WTC11 (cell line): ENCODE measurements around the gene TTLL12. TPM values are rescaled to one million over a fixed set of nuclear protein-coding genes. Genes with fewer than 3 reads are reported as not detected.

Experiments
- ATAC-seq: fragments of 200-7000 bp; cut with Tn5 transposase; 2 replicates; pipeline ENCODE4 v1.10.0; 2021; ENCODE audit warnings: mild to moderate bottlenecking, moderate library complexity
- CTCF ChIA-PET: fragments of 300-600 bp; sonication (Branson Sonifier 250); formaldehyde crosslinking; loops from one replicate; lab custom pipeline; 2021; ENCODE audit warnings: antibody characterized with exemption; lab: Charles Lee
- POLR2A ChIA-PET: fragments of 350-600 bp; sonication (Branson Sonifier 250); formaldehyde crosslinking; loops from one replicate; lab custom pipeline; 2021; ENCODE audit warnings: antibody characterized with exemption; lab: Charles Lee
- DNase-seq: peaks from one replicate; pipeline ENCODE4 v3.0.0; 2021; ENCODE audit warnings: low spot score
- H3K27ac Mint-ChIP-seq: 2 replicates; pipeline ENCODE4 v1.8.0; 2021; ENCODE audit warnings: mixed read lengths
- H3K27me3 Mint-ChIP-seq: 2 replicates; pipeline ENCODE4 v1.8.0; 2021; ENCODE audit warnings: low read depth, mild to moderate bottlenecking, moderate library complexity, mixed read lengths
- H3K36me3 Mint-ChIP-seq: 2 replicates; pipeline ENCODE4 v1.8.0; 2021; ENCODE audit warnings: mixed read lengths
- H3K4me1 Mint-ChIP-seq: 2 replicates; pipeline ENCODE4 v1.8.0; 2022; ENCODE audit warnings: mixed read lengths
- H3K4me3 Mint-ChIP-seq: 2 replicates; pipeline ENCODE4 v1.8.0; 2021; ENCODE audit warnings: mild to moderate bottlenecking, moderate library complexity, mixed read lengths
- H3K9me3 Mint-ChIP-seq: 2 replicates; pipeline ENCODE4 v1.8.0; 2021; ENCODE audit warnings: mixed read lengths
- AFF4 ChIP-seq: sonication (generic); formaldehyde crosslinking; IDR thresholded peaks from 2 replicates; pipeline ENCODE4 v1.8.1; 2023; ENCODE audit warnings: mild to moderate bottlenecking, missing genetic modification reagents, borderline replicate concordance
- FOXJ3 ChIP-seq: sonication (generic); formaldehyde crosslinking; IDR thresholded peaks from 2 replicates; pipeline ENCODE4 v1.9.0; 2021; ENCODE audit warnings: missing genetic modification reagents, mild to moderate bottlenecking, borderline replicate concordance
- FOXP4 ChIP-seq: sonication (generic); formaldehyde crosslinking; IDR thresholded peaks from 2 replicates; pipeline ENCODE4 v1.8.0; 2022; ENCODE audit warnings: mild to moderate bottlenecking, missing genetic modification reagents
- GRHL2 ChIP-seq: fragments of 250-450 bp; sonication (Bioruptor Pico); IDR thresholded peaks from 2 replicates; pipeline ENCODE4 v1.8.0; 2022; ENCODE audit warnings: mild to moderate bottlenecking, moderate library complexity; ENCODE audit not compliant: insufficient replicate concordance, severe bottlenecking
- HMGXB4 ChIP-seq: sonication (generic); formaldehyde crosslinking; IDR thresholded peaks from 2 replicates; pipeline ENCODE4 v1.8.1; 2023; ENCODE audit warnings: mild to moderate bottlenecking, moderate library complexity, missing genetic modification reagents
- KAT7 ChIP-seq: sonication (generic); formaldehyde crosslinking; IDR thresholded peaks from 2 replicates; pipeline ENCODE4 v1.8.1; 2023; ENCODE audit warnings: missing genetic modification reagents, mild to moderate bottlenecking, borderline replicate concordance
- MYBL2 ChIP-seq: sonication (generic); formaldehyde crosslinking; IDR thresholded peaks from 2 replicates; pipeline ENCODE4 v1.8.1; 2023; ENCODE audit warnings: mild to moderate bottlenecking, moderate library complexity, missing genetic modification reagents
- NFE2L1 ChIP-seq: sonication (generic); formaldehyde crosslinking; IDR thresholded peaks from 2 replicates; pipeline ENCODE4 v1.8.1; 2023; ENCODE audit warnings: missing genetic modification reagents
- NR3C1 ChIP-seq: sonication (generic); formaldehyde crosslinking; conservative IDR thresholded peaks from 2 replicates; pipeline ENCODE4 v1.8.1; 2023; ENCODE audit warnings: low read depth, mild to moderate bottlenecking, missing genetic modification reagents
- SMAD4 ChIP-seq: sonication (generic); formaldehyde crosslinking; IDR thresholded peaks from 2 replicates; pipeline ENCODE4 v1.8.0; 2022; ENCODE audit warnings: mild to moderate bottlenecking, missing genetic modification reagents
- TEAD1 ChIP-seq: sonication (generic); formaldehyde crosslinking; IDR thresholded peaks from 2 replicates; pipeline ENCODE4 v1.8.0; 2022; ENCODE audit warnings: mild to moderate bottlenecking, missing genetic modification reagents
- TP53 ChIP-seq: sonication (generic); formaldehyde crosslinking; IDR thresholded peaks from 2 replicates; pipeline ENCODE4 v1.8.1; 2023; ENCODE audit warnings: mild to moderate bottlenecking, missing genetic modification reagents
- ZNF219 ChIP-seq: sonication (generic); formaldehyde crosslinking; IDR thresholded peaks from 2 replicates; pipeline ENCODE4 v1.8.0; 2023; ENCODE audit warnings: missing genetic modification reagents, mild to moderate bottlenecking, borderline replicate concordance
- ZNF232 ChIP-seq: sonication (generic); formaldehyde crosslinking; IDR thresholded peaks from 2 replicates; pipeline ENCODE4 v1.8.0; 2022; ENCODE audit warnings: mild to moderate bottlenecking, missing genetic modification reagents
- ZNF671 ChIP-seq: fragments of 250-450 bp; sonication (Bioruptor Pico); IDR thresholded peaks from 2 replicates; pipeline ENCODE4 v1.8.0; 2021; ENCODE audit warnings: mild to moderate bottlenecking
- total RNA-seq: library from RNA; stranded (reverse); gene quantifications from 3 replicates; pipeline ENCODE4 v1.2.3, GENCODE V29; 2021
- TF ChIP-seq, protein P1 (sequence below): sonication (generic); formaldehyde crosslinking; IDR thresholded peaks from 2 replicates; pipeline ENCODE4 v1.8.0; 2022; ENCODE audit warnings: mild to moderate bottlenecking, missing genetic modification reagents
- TF ChIP-seq, protein P2 (sequence below): sonication (generic); formaldehyde crosslinking; IDR thresholded peaks from 2 replicates; pipeline ENCODE4 v1.8.1; 2022; ENCODE audit warnings: low read depth, missing genetic modification reagents, borderline replicate concordance

Gene TTLL12
- total RNA-seq, 1 experiment from 2014 or later = 134 TPM

GRCh38 chr22:43131773-43132501 is 55.0 kb downstream of the TTLL12 start:
- TF ChIP-seq TP53 (CRISPR knock-in tag) (no peak), ZNF219 (CRISPR knock-in tag) (no peak), NFE2L1 (CRISPR knock-in tag) (no peak), SMAD4 (no peak), ZNF232 (CRISPR knock-in tag) (no peak), TEAD1 (CRISPR knock-in tag) (no peak), NR3C1 (CRISPR knock-in tag) (no peak)
- TF ChIP-seq, protein P1, sequence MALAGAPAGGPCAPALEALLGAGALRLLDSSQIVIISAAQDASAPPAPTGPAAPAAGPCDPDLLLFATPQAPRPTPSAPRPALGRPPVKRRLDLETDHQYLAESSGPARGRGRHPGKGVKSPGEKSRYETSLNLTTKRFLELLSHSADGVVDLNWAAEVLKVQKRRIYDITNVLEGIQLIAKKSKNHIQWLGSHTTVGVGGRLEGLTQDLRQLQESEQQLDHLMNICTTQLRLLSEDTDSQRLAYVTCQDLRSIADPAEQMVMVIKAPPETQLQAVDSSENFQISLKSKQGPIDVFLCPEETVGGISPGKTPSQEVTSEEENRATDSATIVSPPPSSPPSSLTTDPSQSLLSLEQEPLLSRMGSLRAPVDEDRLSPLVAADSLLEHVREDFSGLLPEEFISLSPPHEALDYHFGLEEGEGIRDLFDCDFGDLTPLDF (CRISPR knock-in tag) = no peak
- TF ChIP-seq, protein P2, sequence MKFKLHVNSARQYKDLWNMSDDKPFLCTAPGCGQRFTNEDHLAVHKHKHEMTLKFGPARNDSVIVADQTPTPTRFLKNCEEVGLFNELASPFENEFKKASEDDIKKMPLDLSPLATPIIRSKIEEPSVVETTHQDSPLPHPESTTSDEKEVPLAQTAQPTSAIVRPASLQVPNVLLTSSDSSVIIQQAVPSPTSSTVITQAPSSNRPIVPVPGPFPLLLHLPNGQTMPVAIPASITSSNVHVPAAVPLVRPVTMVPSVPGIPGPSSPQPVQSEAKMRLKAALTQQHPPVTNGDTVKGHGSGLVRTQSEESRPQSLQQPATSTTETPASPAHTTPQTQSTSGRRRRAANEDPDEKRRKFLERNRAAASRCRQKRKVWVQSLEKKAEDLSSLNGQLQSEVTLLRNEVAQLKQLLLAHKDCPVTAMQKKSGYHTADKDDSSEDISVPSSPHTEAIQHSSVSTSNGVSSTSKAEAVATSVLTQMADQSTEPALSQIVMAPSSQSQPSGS (CRISPR knock-in tag) = no peak
- ChIA-PET CTCF (interaction anchor here (0.5 to 0.6 kb wide), 2 partner anchors 10 to 56 kb away, joined by 3 read pairs; no protein-coding TSS in a partner anchor), POLR2A (no interaction called here)
- Mint-ChIP-seq H3K4me1 (peaks cover 9% of the 10 kb centered on the region), H3K9me3 (no peaks in the 10 kb centered on the region), H3K27ac (no peak overlapping the region), H3K4me3 (no peak overlapping the region), H3K36me3 (peaks cover 24% of the 10 kb centered on the region), H3K27me3 (no peaks in the 10 kb centered on the region)
- DNase-seq (no peak), ATAC-seq (no peak)

- TF ChIP-seq MYBL2 (CRISPR knock-in tag) (no peak), FOXP4 (CRISPR knock-in tag) (no peak), FOXJ3 (no peak), AFF4 (no peak), GRHL2 (CRISPR knock-in tag) (no peak), KAT7 (CRISPR knock-in tag) (no peak), ZNF671 (CRISPR knock-in tag) (no peak), TEAD1 (CRISPR knock-in tag) (no peak), HMGXB4 (no peak)
- Mint-ChIP-seq H3K27me3 (no peaks in the 10 kb centered on the region), H3K4me1 (peaks cover 9% of the 10 kb centered on the region), H3K36me3 (peaks cover 10% of the 10 kb centered on the region), H3K27ac (no peak overlapping the region), H3K9me3 (no peaks in the 10 kb centered on the region), H3K4me3 (no peak overlapping the region)
- no peak for DNase-seq
- CTCF ChIA-PET = interaction anchor here (0.9 to 1.0 kb wide), 3 partner anchors 69 to 508 kb away, joined by 3 to 5 read pairs (median 4); no protein-coding TSS in a partner anchor
- ATAC-seq = no peak
- POLR2A ChIA-PET = no interaction called here
Measured at GRCh38 chr22:43129426-43130425, 57.2 kb downstream of the TTLL12 start.
